GM18508 (cell line): ENCODE results near the gene OR51I1.

Experiments
- ATAC-seq: cut with Tn5 transposase; IDR thresholded peaks from one replicate; pipeline ENCODE4 v1.9.1; 2021; ENCODE audit warnings: moderate number of reproducible peaks; ENCODE audit not compliant: insufficient read depth, unreplicated experiment

OR51I1 gene

GRCh38 chr11:5441414-5441813, at the start of gene OR51I1:
Gene OR51I1 (minus strand): TSS chr11:5441514. CDS start chr11:5441514, 0 bp downstream.
- ATAC-seq = no peak

GRCh38 chr11:5489576-5490357, 48.5 kb upstream of the OR51I1 start:
- ATAC-seq = no peak

- no peak for ATAC-seq
Observed at GRCh38 chr11:5488798-5489399, 47.6 kb upstream of the OR51I1 start.

GRCh38 chr11:5488385-5488784, 47.1 kb upstream of the OR51I1 start, which contains the start of gene OR52D1:
Gene OR52D1 (plus strand): TSS chr11:5488685. CDS start chr11:5488707, 22 bp downstream.
- no peak for ATAC-seq

- no peak for ATAC-seq
Observed at GRCh38 chr11:5486421-5486820, 45.1 kb upstream of the OR51I1 start.

GRCh38 chr11:5486003-5486402, 44.7 kb upstream of the OR51I1 start:
- ATAC-seq = no peak

- ATAC-seq = no peak
Observed at GRCh38 chr11:5476186-5476819, 35.0 kb upstream of the OR51I1 start.

- ATAC-seq = no peak
Observed at GRCh38 chr11:5473921-5474320, 32.6 kb upstream of the OR51I1 start.

- ATAC-seq = no peak
Observed at GRCh38 chr11:5467527-5467926, 26.2 kb upstream of the OR51I1 start.

- ATAC-seq = no peak
Observed at GRCh38 chr11:5460983-5461621, 19.8 kb upstream of the OR51I1 start.

- no peak for ATAC-seq
Observed at GRCh38 chr11:5449432-5449831, 8.1 kb upstream of the OR51I1 start.

GRCh38 chr11:5449023-5449422, 7.7 kb upstream of the OR51I1 start, which contains the start of gene OR51I2:
Gene OR51I2 (plus strand): TSS chr11:5449323. CDS start chr11:5453489, 4,166 bp downstream.
- no peak for ATAC-seq

- ATAC-seq = no peak
Observed at GRCh38 chr11:5443835-5444393, 2.6 kb upstream of the OR51I1 start.

GRCh38 chr11:5423131-5423530, 18.2 kb downstream of the OR51I1 start:
- no peak for ATAC-seq

GRCh38 chr11:5421811-5422210, 19.5 kb downstream of the OR51I1 start, which contains the start of gene OR51Q1:
Gene OR51Q1 (plus strand): TSS chr11:5422111. CDS start chr11:5422201, 90 bp downstream.
- ATAC-seq = no peak

- no peak for ATAC-seq
Observed at GRCh38 chr11:5420993-5421392, 20.3 kb downstream of the OR51I1 start.

GRCh38 chr11:5405173-5405572, 36.1 kb downstream of the OR51I1 start:
- no peak for ATAC-seq

- no peak for ATAC-seq
Observed at GRCh38 chr11:5398936-5399335, 42.4 kb downstream of the OR51I1 start.

GRCh38 chr11:5394091-5394490, 47.2 kb downstream of the OR51I1 start:
- no peak for ATAC-seq
